Adipocyte (in vitro differentiated cells): Measurements from ENCODE around the gene WDR54.

Experiments
- DNase-seq: peaks from one replicate; pipeline ENCODE4 v3.0.0-alpha.2; 2015; ENCODE audit warnings: low read depth
- H3K27me3 ChIP-seq: replicated peaks from 2 replicates; pipeline ENCODE4 v1.7.0; 2013; ENCODE audit warnings: mild to moderate bottlenecking, low read length, moderate library complexity; ENCODE audit not compliant: control insufficient read depth, insufficient read depth
- H3K36me3 ChIP-seq: 2 replicates; pipeline ENCODE4 v1.7.0; 2013; ENCODE audit warnings: low read length, mild to moderate bottlenecking, moderate library complexity; ENCODE audit not compliant: control insufficient read depth, insufficient read depth, severe bottlenecking
- H3K4me1 ChIP-seq: 2 replicates; pipeline ENCODE4 v1.7.0; 2013; ENCODE audit warnings: mild to moderate bottlenecking, low read length, moderate library complexity; ENCODE audit not compliant: control insufficient read depth, insufficient read depth
- H3K4me3 ChIP-seq: 2 replicates; pipeline ENCODE4 v1.7.0; 2013; ENCODE audit warnings: mild to moderate bottlenecking, low read length, moderate library complexity
- H3K9ac ChIP-seq: 2 replicates; pipeline ENCODE4 v1.7.0; 2013; ENCODE audit warnings: mild to moderate bottlenecking, low read length, moderate library complexity
- H3K9me3 ChIP-seq: 2 replicates; pipeline ENCODE4 v1.7.0; 2013; ENCODE audit warnings: mild to moderate bottlenecking, low read length, moderate library complexity; ENCODE audit not compliant: control insufficient read depth

Gene WDR54

GRCh38 chr2:74407682-74408081 lies 13.8 kb upstream of the WDR54 start:
- H3K4me1 ChIP-seq, result no peaks in the 10 kb centered on the region
- no peak overlapping the region for H3K4me3 ChIP-seq
- no peaks in the 10 kb centered on the region for H3K27me3 ChIP-seq
- DNase-seq, result no peak
- H3K9me3 ChIP-seq, result no peaks in the 10 kb centered on the region
- H3K36me3 ChIP-seq, result no peaks in the 10 kb centered on the region
- no peak overlapping the region for H3K9ac ChIP-seq

- H3K36me3 ChIP-seq, result no peaks in the 10 kb centered on the region
- no peak for DNase-seq
- H3K4me1 ChIP-seq, result peaks cover 16% of the 10 kb centered on the region
- H3K9me3 ChIP-seq, result no peaks in the 10 kb centered on the region
- no peak overlapping the region for H3K9ac ChIP-seq
- no peaks in the 10 kb centered on the region for H3K27me3 ChIP-seq
- H3K4me3 ChIP-seq, result no peak overlapping the region
Observed at GRCh38 chr2:74413001-74413698, 8.4 kb upstream of the WDR54 start.

- H3K36me3 ChIP-seq, result no peaks in the 10 kb centered on the region
- H3K4me3 ChIP-seq, result peak overlapping the region; percentile 82
- DNase-seq, result no peak
- H3K9me3 ChIP-seq, result no peaks in the 10 kb centered on the region
- peak overlapping the region; percentile 83 for H3K9ac ChIP-seq
- no peaks in the 10 kb centered on the region for H3K27me3 ChIP-seq
- H3K4me1 ChIP-seq, result peaks cover 16% of the 10 kb centered on the region
Observed at GRCh38 chr2:74414441-74414840, 7.1 kb upstream of the WDR54 start.

GRCh38 chr2:74414881-74415761 lies 6.4 kb upstream of the WDR54 start:
- no peak for DNase-seq
- peak overlapping the region; percentile 83 for H3K9ac ChIP-seq
- H3K9me3 ChIP-seq, result no peaks in the 10 kb centered on the region
- H3K4me1 ChIP-seq, result peaks cover 16% of the 10 kb centered on the region
- H3K27me3 ChIP-seq, result no peaks in the 10 kb centered on the region
- H3K4me3 ChIP-seq, result peak overlapping the region; percentile 82
- no peaks in the 10 kb centered on the region for H3K36me3 ChIP-seq

GRCh38 chr2:74415762-74416395 lies 5.7 kb upstream of the WDR54 start:
- no peaks in the 10 kb centered on the region for H3K9me3 ChIP-seq

GRCh38 chr2:74416778-74417177 lies 4.8 kb upstream of the WDR54 start:
- Histone ChIP-seq H3K36me3 (no peaks in the 10 kb centered on the region), H3K27me3 (no peaks in the 10 kb centered on the region), H3K9ac (no peak overlapping the region), H3K4me3 (no peak overlapping the region), H3K9me3 (no peaks in the 10 kb centered on the region), H3K4me1 (peaks cover 25% of the 10 kb centered on the region)
- DNase-seq, result no peak

More at GRCh38 chr2:74415762-74416395, 5.7 kb upstream of the WDR54 start:
- DNase-seq, result no peak
- Histone ChIP-seq H3K4me1 (peaks cover 17% of the 10 kb centered on the region), H3K9ac (peak overlapping the region; percentile 83), H3K27me3 (no peaks in the 10 kb centered on the region), H3K36me3 (no peaks in the 10 kb centered on the region), H3K4me3 (peak overlapping the region; percentile 82)

- no peaks in the 10 kb centered on the region for H3K9me3 ChIP-seq
- H3K27me3 ChIP-seq, result no peaks in the 10 kb centered on the region
Observed at GRCh38 chr2:74417197-74417596, 4.3 kb upstream of the WDR54 start.

GRCh38 chr2:74417763-74418162 lies 3.8 kb upstream of the WDR54 start:
- no peaks in the 10 kb centered on the region for H3K27me3 ChIP-seq
- no peak for DNase-seq
- no peak overlapping the region for H3K4me3 ChIP-seq
- no peak overlapping the region for H3K9ac ChIP-seq
- H3K36me3 ChIP-seq, result no peaks in the 10 kb centered on the region
- peaks cover 30% of the 10 kb centered on the region for H3K4me1 ChIP-seq
- no peaks in the 10 kb centered on the region for H3K9me3 ChIP-seq

More at GRCh38 chr2:74417197-74417596, 4.3 kb upstream of the WDR54 start:
- Histone ChIP-seq H3K4me1 (peaks cover 29% of the 10 kb centered on the region), H3K36me3 (no peaks in the 10 kb centered on the region), H3K4me3 (no peak overlapping the region), H3K9ac (no peak overlapping the region)
- no peak for DNase-seq

GRCh38 chr2:74418312-74418711 lies 3.2 kb upstream of the WDR54 start:
- Histone ChIP-seq H3K9ac (no peak overlapping the region), H3K4me1 (peaks cover 30% of the 10 kb centered on the region), H3K4me3 (no peak overlapping the region), H3K36me3 (no peaks in the 10 kb centered on the region), H3K27me3 (no peaks in the 10 kb centered on the region), H3K9me3 (no peaks in the 10 kb centered on the region)
- DNase-seq, result no peak

- Histone ChIP-seq H3K36me3 (no peaks in the 10 kb centered on the region), H3K27me3 (no peaks in the 10 kb centered on the region), H3K4me1 (peaks cover 28% of the 10 kb centered on the region), H3K9ac (no peak overlapping the region), H3K4me3 (no peak overlapping the region), H3K9me3 (no peaks in the 10 kb centered on the region)
- no peak for DNase-seq
Observed at GRCh38 chr2:74419345-74419744, 2.2 kb upstream of the WDR54 start.

GRCh38 chr2:74420006-74420405 lies 1.5 kb upstream of the WDR54 start:
- Histone ChIP-seq H3K4me3 (no peak overlapping the region), H3K27me3 (no peaks in the 10 kb centered on the region), H3K36me3 (no peaks in the 10 kb centered on the region), H3K4me1 (peaks cover 22% of the 10 kb centered on the region), H3K9ac (no peak overlapping the region), H3K9me3 (no peaks in the 10 kb centered on the region)
- no peak for DNase-seq
